Kidney epithelial cell (primary cell): Measurements from ENCODE around the gene FGD5. TPM values are rescaled to one million over a fixed set of nuclear protein-coding genes. Genes with fewer than 3 reads are reported as not detected.

Experiments used
- DNase-seq: peaks from one replicate; pipeline ENCODE4 v3.0.0-alpha.2; 2010; ENCODE audit warnings: low read depth
- H3K27me3 ChIP-seq: 2 replicates; pipeline ENCODE4 v1.6.0; 2011; ENCODE audit warnings: low read length; ENCODE audit not compliant: control insufficient read depth, insufficient read depth
- H3K36me3 ChIP-seq: 2 replicates; pipeline ENCODE4 v1.5.1; 2011; ENCODE audit warnings: low read length; ENCODE audit not compliant: control insufficient read depth, insufficient read depth
- H3K4me3 ChIP-seq: 2 replicates; pipeline ENCODE4 v1.5.1; 2011; ENCODE audit warnings: low read depth, mild to moderate bottlenecking, control low read depth, low read length
- total RNA-seq: library from RNA; depleted of rRNA; stranded (reverse); fragments of >200 nt; gene quantifications from 2 replicates; pipeline ENCODE4 v1.2.3, GENCODE V29; 2015
- TF ChIP-seq, protein P1 (sequence below): IDR thresholded peaks from 2 replicates; pipeline ENCODE4 v1.5.1; 2011; ENCODE audit warnings: mild to moderate bottlenecking, moderate library complexity, low read length, control low read depth, inconsistent platforms; ENCODE audit not compliant: insufficient read depth, poor library complexity, severe bottlenecking

The FGD5 gene
- total RNA-seq, 1 donor from 2014 or later: 1.4 TPM

DNA sequence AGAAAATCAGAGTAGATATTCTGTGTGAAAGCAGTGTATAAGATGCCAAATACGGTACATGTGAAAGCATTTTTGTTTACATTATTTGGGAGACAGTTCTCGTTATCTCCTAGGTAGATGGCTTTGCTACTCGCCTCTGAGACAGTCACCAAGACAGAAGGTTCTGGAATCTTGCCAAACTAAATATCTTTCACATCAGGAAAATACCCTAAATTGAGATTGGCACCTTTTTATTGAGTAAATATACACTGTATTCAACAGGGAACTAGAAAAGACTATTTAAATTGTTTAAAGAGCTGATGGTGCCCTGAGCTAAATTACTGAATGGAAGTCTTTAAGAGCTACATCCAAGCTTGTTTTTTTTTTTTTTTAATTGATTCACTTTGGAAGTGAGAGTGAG lies 3.4 kb downstream of the FGD5 start:
- TF ChIP-seq, protein P1, sequence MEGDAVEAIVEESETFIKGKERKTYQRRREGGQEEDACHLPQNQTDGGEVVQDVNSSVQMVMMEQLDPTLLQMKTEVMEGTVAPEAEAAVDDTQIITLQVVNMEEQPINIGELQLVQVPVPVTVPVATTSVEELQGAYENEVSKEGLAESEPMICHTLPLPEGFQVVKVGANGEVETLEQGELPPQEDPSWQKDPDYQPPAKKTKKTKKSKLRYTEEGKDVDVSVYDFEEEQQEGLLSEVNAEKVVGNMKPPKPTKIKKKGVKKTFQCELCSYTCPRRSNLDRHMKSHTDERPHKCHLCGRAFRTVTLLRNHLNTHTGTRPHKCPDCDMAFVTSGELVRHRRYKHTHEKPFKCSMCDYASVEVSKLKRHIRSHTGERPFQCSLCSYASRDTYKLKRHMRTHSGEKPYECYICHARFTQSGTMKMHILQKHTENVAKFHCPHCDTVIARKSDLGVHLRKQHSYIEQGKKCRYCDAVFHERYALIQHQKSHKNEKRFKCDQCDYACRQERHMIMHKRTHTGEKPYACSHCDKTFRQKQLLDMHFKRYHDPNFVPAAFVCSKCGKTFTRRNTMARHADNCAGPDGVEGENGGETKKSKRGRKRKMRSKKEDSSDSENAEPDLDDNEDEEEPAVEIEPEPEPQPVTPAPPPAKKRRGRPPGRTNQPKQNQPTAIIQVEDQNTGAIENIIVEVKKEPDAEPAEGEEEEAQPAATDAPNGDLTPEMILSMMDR: no peak
- Histone ChIP-seq H3K4me3 (no peak overlapping the region), H3K36me3 (no peaks in the 10 kb centered on the region), H3K27me3 (peaks cover 12% of the 10 kb centered on the region)
- no peak for DNase-seq

DNA sequence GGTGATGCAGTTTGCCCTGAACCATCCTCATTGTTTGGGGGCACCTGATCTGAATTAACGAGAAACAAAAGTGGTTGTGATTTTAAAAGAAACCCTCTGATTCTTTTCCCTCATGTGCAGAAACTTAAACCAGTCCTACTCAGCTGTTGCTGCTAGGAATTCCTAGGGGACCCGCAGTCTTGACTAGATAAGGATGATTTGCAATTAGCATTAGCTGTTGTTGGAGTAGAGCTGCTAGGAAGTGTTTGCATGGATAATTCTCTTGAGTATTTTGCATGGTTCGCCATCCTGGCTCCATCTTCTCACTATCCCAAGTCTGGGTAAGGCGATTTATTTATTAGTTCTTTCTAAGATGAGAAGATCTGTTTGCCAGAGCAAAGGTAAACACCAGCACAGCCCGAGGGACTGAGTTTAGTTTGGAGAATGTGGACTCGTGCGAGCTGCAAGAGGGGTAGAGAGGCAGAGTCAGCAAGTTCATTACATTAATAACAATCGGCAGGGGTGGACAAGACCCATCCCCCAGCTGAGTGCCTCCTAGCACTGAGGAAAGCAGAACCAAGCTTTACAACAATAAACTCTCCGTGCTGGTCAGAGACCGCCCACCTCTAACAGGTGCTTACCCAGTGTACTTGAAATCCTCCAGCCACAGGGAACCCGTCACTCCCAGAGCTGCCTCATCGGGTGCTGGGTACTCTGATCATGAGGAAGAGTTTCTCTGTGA lies 4.1 kb downstream of the FGD5 start:
- Histone ChIP-seq H3K36me3 (no peaks in the 10 kb centered on the region), H3K27me3 (peaks cover 8% of the 10 kb centered on the region), H3K4me3 (no peak overlapping the region)
- TF ChIP-seq, protein P1: no peak
- no peak for DNase-seq

DNA sequence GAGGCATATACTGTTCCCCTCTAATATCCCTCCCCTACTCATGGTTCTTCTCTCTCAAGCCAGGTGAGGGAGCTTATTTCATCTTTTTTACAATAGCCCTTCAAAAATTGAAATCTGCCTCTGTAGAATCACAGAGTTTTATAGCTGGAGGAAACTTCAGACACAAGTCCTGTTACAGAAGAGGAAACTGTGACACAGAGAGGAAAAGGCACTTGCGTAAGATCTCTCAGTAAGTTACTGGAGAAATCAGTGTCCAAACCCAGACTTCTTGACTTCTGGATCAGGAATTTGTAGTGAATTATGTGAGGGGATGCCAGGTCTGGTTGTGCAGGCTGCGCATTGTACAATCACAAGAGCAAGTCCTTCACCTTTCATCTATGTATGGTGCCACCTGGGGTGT lies 4.6 kb downstream of the FGD5 start:
- no peak overlapping the region for H3K4me3 ChIP-seq
- H3K27me3 ChIP-seq: peaks cover 8% of the 10 kb centered on the region
- TF ChIP-seq, protein P1: no peak
- no peak for DNase-seq
- no peaks in the 10 kb centered on the region for H3K36me3 ChIP-seq

DNA sequence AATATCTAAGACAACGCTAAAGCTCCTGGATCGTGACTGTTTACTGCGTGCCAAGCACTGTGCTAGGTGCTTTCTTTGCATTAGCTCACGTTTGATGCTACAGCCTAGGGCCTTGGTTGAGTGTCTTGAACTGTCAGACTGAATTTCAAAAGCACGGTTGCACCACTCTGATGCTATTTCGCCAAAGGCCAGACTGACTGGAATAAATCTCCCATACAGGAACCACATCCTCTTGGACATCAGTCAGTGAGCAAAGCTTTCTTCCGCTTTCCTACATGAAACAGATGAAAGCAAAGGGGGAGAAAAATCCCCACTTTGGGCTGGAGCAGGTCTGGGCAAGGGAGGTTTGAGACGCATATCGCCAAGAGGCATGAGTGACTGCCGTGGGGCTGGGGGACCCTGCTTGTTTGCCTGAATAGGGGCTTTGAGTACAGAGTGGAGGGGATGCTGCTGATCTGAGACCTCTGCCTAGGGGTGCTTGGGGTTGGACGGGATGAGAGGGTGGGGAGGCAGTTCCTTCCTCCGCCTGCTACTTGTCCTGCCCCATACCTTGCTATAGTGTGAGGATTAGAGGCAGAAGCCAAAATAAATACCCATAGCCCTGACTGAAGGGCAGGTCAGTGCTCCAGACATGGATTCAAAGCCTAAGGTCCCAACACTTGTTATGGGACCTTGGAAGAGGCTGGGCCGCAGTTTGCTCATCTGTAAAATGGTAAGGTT lies 5.3 kb downstream of the FGD5 start:
- Histone ChIP-seq H3K27me3 (peaks cover 10% of the 10 kb centered on the region), H3K36me3 (no peaks in the 10 kb centered on the region), H3K4me3 (no peak overlapping the region)
- TF ChIP-seq, protein P1: no peak
- DNase-seq: no peak

DNA sequence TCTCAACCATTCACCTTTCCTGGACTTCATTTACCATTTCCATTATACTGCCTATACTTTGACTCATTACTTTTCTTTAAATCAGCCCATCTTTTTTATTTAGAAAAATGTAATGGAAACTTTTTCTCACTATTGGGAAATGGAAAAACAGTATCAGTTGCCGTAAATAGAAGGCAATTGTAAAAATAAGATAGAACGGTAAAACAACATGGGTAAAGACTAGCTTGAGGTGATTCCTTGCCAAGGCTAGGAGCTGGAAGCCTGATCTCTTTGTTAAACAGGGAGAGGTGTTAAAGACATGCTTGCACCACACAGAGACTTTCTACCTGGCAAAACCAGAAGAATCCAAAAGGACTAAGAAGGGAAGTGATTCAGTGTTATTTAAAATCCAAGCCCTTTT lies 5.9 kb downstream of the FGD5 start:
- DNase-seq: no peak
- TF ChIP-seq, protein P1: no peak
- Histone ChIP-seq H3K36me3 (no peaks in the 10 kb centered on the region), H3K4me3 (no peak overlapping the region), H3K27me3 (peaks cover 10% of the 10 kb centered on the region)
